A673 (cell line): ENCODE results near the gene RYR1. TPM values are rescaled to one million over a fixed set of nuclear protein-coding genes. Genes with fewer than 3 reads are reported as not detected.

ENCODE experiments used
- BruUV-seq: library from RNA; stranded (reverse); fragments of 400-500 nt; replicated peaks from 2 replicates; lab custom pipeline; 2021; lab: Mats Ljungman, UMichigan
- CTCF ChIA-PET: fragments of 300-600 bp; sonication (Branson Sonifier 250); formaldehyde crosslinking; loops from one replicate; lab custom pipeline; 2022; ENCODE audit warnings: antibody characterized with exemption; lab: Charles Lee
- POLR2A ChIA-PET: fragments of 300-600 bp; sonication (Branson Sonifier 250); formaldehyde crosslinking; loops from one replicate; lab custom pipeline; 2022; ENCODE audit warnings: antibody characterized with exemption; ENCODE audit not compliant: low non-redundant PET; lab: Charles Lee
- DNase-seq: peaks from one replicate; pipeline ENCODE4 v3.0.0-alpha.2; 2015; ENCODE audit warnings: low spot score
- H3K27ac ChIP-seq: fragments of 200-600 bp; sonication (generic); 2 replicates; pipeline ENCODE4 v1.5.1; 2016; ENCODE audit warnings: mixed run types, low read depth, mild to moderate bottlenecking, mixed read lengths, antibody characterized with exemption, low read length; ENCODE audit not compliant: poor library complexity, severe bottlenecking
- H3K27me3 ChIP-seq: fragments of 200-600 bp; sonication (generic); replicated peaks from 2 replicates; pipeline ENCODE4 v1.6.1; 2017; ENCODE audit warnings: mixed run types, low read depth, mild to moderate bottlenecking, mixed read lengths, antibody characterized with exemption, low read length; ENCODE audit not compliant: insufficient read depth, poor library complexity
- H3K36me3 ChIP-seq: fragments of 200-600 bp; sonication (generic); 2 replicates; pipeline ENCODE4 v1.6.1; 2016; ENCODE audit warnings: mixed run types, mild to moderate bottlenecking, mixed read lengths, antibody characterized with exemption, low read length; ENCODE audit not compliant: insufficient read depth, poor library complexity, severe bottlenecking
- H3K4me1 ChIP-seq: fragments of 200-600 bp; sonication (generic); 2 replicates; pipeline ENCODE4 v1.6.1; 2017; ENCODE audit warnings: mixed run types, mild to moderate bottlenecking, mixed read lengths, antibody characterized with exemption, low read length; ENCODE audit not compliant: insufficient read depth, poor library complexity, severe bottlenecking
- H3K4me3 ChIP-seq: fragments of 200-600 bp; sonication (generic); 2 replicates; pipeline ENCODE4 v1.5.1; 2016; ENCODE audit warnings: low read depth, mixed run types, mild to moderate bottlenecking, mixed read lengths, low read length; ENCODE audit not compliant: poor library complexity, severe bottlenecking
- H3K9me3 ChIP-seq: fragments of 200-600 bp; sonication (generic); 2 replicates; pipeline ENCODE4 v1.6.1; 2016; ENCODE audit warnings: mixed run types, low read depth, mild to moderate bottlenecking, mixed read lengths, antibody characterized with exemption, low read length; ENCODE audit not compliant: poor library complexity, severe bottlenecking
- CTCF ChIP-seq: fragments of 300-800, 200-600 bp; sonication (generic); conservative IDR thresholded peaks from 2 replicates; pipeline ENCODE4 v1.5.1; 2017; ENCODE audit warnings: low read depth, mild to moderate bottlenecking, antibody characterized with exemption, low read length, moderate library complexity, mixed read lengths
- EZH2 ChIP-seq: fragments of 200-600 bp; sonication (generic); IDR thresholded peaks from 2 replicates; pipeline ENCODE4 v1.6.1; 2017; ENCODE audit warnings: borderline replicate concordance, low read depth, mild to moderate bottlenecking, mixed read lengths, antibody characterized with exemption, low read length; ENCODE audit not compliant: poor library complexity, severe bottlenecking
- intact Hi-C: fragments of 100-400 bp; cut with micrococcal nuclease; formaldehyde crosslinking; loops from one replicate; pipeline ENCODE4 v1.10.0; 2022; ENCODE audit not compliant: unreplicated experiment
- total RNA-seq: library from RNA; stranded (reverse); gene quantifications from 2 replicates; pipeline ENCODE4 v1.2.3, GENCODE V29; 2021

RYR1 gene
- total RNA-seq, 1 experiment from 2014 or later: 0.28 TPM

GRCh38 chr19:38538793-38539528 is 105.5 kb downstream of the RYR1 start:
- Histone ChIP-seq H3K9me3 (peaks cover 6% of the 10 kb centered on the region), H3K4me3 (no peak overlapping the region), H3K27me3 (no peaks in the 10 kb centered on the region), H3K4me1 (no peaks in the 10 kb centered on the region), H3K27ac (no peak overlapping the region), H3K36me3 (no peaks in the 10 kb centered on the region)
- ChIA-PET POLR2A (no interaction called here), CTCF (no interaction called here)
- TF ChIP-seq EZH2: no peak
- no peak for TF ChIP-seq CTCF
- no peak for DNase-seq
- BruUV-seq: no TSS peak
- intact Hi-C loops: no loop called here

- no TSS peak for BruUV-seq
- Histone ChIP-seq H3K9me3 (peaks cover 6% of the 10 kb centered on the region), H3K27me3 (no peaks in the 10 kb centered on the region), H3K27ac (no peak overlapping the region), H3K4me3 (no peak overlapping the region), H3K36me3 (no peaks in the 10 kb centered on the region), H3K4me1 (peaks cover 7% of the 10 kb centered on the region)
- no peak for DNase-seq
- ChIA-PET POLR2A (no interaction called here), CTCF (no interaction called here)
- no peak for TF ChIP-seq EZH2
- intact Hi-C loops: loop anchor here (10.0 kb wide), 1 partner anchor 395 kb away; the partner anchor contains the start of genes MRPS12 and SARS2
Observed at GRCh38 chr19:38539751-38540150, 106.3 kb downstream of the RYR1 start.

- ChIA-PET CTCF (no interaction called here), POLR2A (no interaction called here)
- no TSS peak for BruUV-seq
Observed at GRCh38 chr19:38542040-38542439, 108.5 kb downstream of the RYR1 start.

More at GRCh38 chr19:38542040-38542439, 108.5 kb downstream of the RYR1 start:
- DNase-seq: no peak
- intact Hi-C loops: loop anchor here (10.0 kb wide), 1 partner anchor 393 kb away; the partner anchor contains the start of genes MRPS12 and SARS2
- H3K36me3 ChIP-seq: no peaks in the 10 kb centered on the region
- no peaks in the 10 kb centered on the region for H3K9me3 ChIP-seq
- no peaks in the 10 kb centered on the region for H3K27me3 ChIP-seq
- H3K4me3 ChIP-seq: no peak overlapping the region
- TF ChIP-seq EZH2 (no peak), CTCF (no peak)
- H3K4me1 ChIP-seq: peaks cover 7% of the 10 kb centered on the region
- no peak overlapping the region for H3K27ac ChIP-seq
